ENCODE data around the gene SLC38A1.

The SLC38A1 gene

GRCh38 chr12:46227616-46228015 lies 41.2 kb downstream of the SLC38A1 start:
- TF ChIP-seq GATA3 (IDR thresholded peaks at IDR 0.05; ENCODE audit: low read depth, low read length) (no peak), GATA2 (IDR thresholded peaks at IDR 0.05; ENCODE audit: low read depth, low read length) (no peak)

- no peak for TF ChIP-seq GATA3 (IDR thresholded peaks at IDR 0.05; ENCODE audit: low read depth, low read length)
- no peak for TF ChIP-seq GATA2 (IDR thresholded peaks at IDR 0.05; ENCODE audit: low read depth, low read length)
These were observed 44.5 kb downstream of the SLC38A1 start for GRCh38 chr12:46224386-46224785.

- TF ChIP-seq GATA3 (IDR thresholded peaks at IDR 0.05; ENCODE audit: low read depth, low read length), result no peak
- no peak for TF ChIP-seq GATA2 (IDR thresholded peaks at IDR 0.05; ENCODE audit: low read depth, low read length)
These were observed 45.8 kb downstream of the SLC38A1 start for GRCh38 chr12:46223047-46223446.

GRCh38 chr12:46222636-46223035 lies 46.2 kb downstream of the SLC38A1 start:
- TF ChIP-seq GATA2 (IDR thresholded peaks at IDR 0.05; ENCODE audit: low read depth, low read length) (no peak), GATA3 (IDR thresholded peaks at IDR 0.05; ENCODE audit: low read depth, low read length) (no peak)

- no peak for TF ChIP-seq GATA2 (IDR thresholded peaks at IDR 0.05; ENCODE audit: low read depth, low read length)
- TF ChIP-seq GATA3 (IDR thresholded peaks at IDR 0.05; ENCODE audit: low read depth, low read length), result no peak
These were observed 47.4 kb downstream of the SLC38A1 start for GRCh38 chr12:46221255-46222128.

GRCh38 chr12:46219877-46220655 lies 48.8 kb downstream of the SLC38A1 start:
- TF ChIP-seq GATA2 (IDR thresholded peaks at IDR 0.05; ENCODE audit: low read depth, low read length), result no peak
- no peak for TF ChIP-seq GATA3 (IDR thresholded peaks at IDR 0.05; ENCODE audit: low read depth, low read length)

- TF ChIP-seq GATA3 (IDR thresholded peaks at IDR 0.05; ENCODE audit: low read depth, low read length) (no peak), GATA2 (IDR thresholded peaks at IDR 0.05; ENCODE audit: low read depth, low read length) (no peak)
These were observed 49.5 kb downstream of the SLC38A1 start for GRCh38 chr12:46219132-46219876.

- TF ChIP-seq GATA3 (IDR thresholded peaks at IDR 0.05; ENCODE audit: low read depth, low read length) (no peak), GATA2 (IDR thresholded peaks at IDR 0.05; ENCODE audit: low read depth, low read length) (no peak)
These were observed 50.3 kb downstream of the SLC38A1 start for GRCh38 chr12:46218322-46219095.

GRCh38 chr12:46217541-46218321 lies 51.1 kb downstream of the SLC38A1 start:
- TF ChIP-seq GATA2 (IDR thresholded peaks at IDR 0.05; ENCODE audit: low read depth, low read length) (no peak), GATA3 (IDR thresholded peaks at IDR 0.05; ENCODE audit: low read depth, low read length) (no peak)

GRCh38 chr12:46214668-46215436 lies 54.0 kb downstream of the SLC38A1 start:
- TF ChIP-seq GATA3 (IDR thresholded peaks at IDR 0.05; ENCODE audit: low read depth, low read length), result no peak
- no peak for TF ChIP-seq GATA2 (IDR thresholded peaks at IDR 0.05; ENCODE audit: low read depth, low read length)

- no peak for TF ChIP-seq GATA3 (IDR thresholded peaks at IDR 0.05; ENCODE audit: low read depth, low read length)
These were observed 56.5 kb downstream of the SLC38A1 start for GRCh38 chr12:46212108-46212982.
